GM12873 (cell line): ENCODE data around the gene DARS1.

Experiments
- TF ChIP-seq, protein P1 (sequence below): IDR thresholded peaks from 2 replicates; pipeline ENCODE4 v1.5.1; 2012; ENCODE audit warnings: low read depth, mild to moderate bottlenecking, moderate library complexity, low read length, control low read depth; ENCODE audit not compliant: insufficient read depth; ENCODE audit errors: missing control alignments

DARS1 gene

DNA sequence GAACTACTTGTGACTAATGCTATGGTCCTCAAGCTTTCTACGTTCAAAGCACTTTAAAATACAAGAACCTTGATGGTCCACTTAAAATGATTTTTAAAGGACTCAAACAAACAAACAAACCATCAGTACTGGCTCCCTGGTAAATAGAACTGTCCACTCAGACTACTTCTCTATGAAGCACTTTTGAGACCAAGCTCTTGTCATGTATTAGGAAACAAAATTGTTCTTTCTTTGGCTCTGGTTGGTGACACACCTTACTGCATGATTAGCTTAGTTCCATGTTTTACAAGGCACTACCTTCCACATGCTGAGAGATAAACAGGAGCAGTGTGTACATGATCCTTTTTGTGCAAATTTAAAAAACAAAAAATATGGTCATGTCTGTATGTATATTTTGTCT is 19.7 kb downstream of the DARS1 start:
- TF ChIP-seq, protein P1, sequence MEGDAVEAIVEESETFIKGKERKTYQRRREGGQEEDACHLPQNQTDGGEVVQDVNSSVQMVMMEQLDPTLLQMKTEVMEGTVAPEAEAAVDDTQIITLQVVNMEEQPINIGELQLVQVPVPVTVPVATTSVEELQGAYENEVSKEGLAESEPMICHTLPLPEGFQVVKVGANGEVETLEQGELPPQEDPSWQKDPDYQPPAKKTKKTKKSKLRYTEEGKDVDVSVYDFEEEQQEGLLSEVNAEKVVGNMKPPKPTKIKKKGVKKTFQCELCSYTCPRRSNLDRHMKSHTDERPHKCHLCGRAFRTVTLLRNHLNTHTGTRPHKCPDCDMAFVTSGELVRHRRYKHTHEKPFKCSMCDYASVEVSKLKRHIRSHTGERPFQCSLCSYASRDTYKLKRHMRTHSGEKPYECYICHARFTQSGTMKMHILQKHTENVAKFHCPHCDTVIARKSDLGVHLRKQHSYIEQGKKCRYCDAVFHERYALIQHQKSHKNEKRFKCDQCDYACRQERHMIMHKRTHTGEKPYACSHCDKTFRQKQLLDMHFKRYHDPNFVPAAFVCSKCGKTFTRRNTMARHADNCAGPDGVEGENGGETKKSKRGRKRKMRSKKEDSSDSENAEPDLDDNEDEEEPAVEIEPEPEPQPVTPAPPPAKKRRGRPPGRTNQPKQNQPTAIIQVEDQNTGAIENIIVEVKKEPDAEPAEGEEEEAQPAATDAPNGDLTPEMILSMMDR, result no peak

DNA sequence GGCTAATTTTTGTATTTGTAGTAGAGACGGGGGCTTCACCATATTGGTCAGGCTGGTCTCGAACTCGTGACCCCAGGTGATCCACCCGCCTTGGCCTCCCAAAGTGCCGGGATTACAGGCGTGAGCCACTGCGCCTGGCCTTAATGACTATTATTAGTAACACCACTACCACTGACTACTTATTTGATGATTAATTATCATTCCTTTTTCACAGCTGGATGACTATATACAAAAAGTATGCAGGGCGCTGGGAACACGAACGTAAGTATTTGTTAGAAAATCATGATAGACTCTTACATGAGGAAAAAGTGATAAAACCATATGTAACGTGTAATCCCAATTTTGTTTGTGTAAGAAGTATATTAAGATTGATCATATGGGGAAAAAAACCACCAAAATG is 21.6 kb downstream of the DARS1 start:
- TF ChIP-seq, protein P1, result no peak

DNA sequence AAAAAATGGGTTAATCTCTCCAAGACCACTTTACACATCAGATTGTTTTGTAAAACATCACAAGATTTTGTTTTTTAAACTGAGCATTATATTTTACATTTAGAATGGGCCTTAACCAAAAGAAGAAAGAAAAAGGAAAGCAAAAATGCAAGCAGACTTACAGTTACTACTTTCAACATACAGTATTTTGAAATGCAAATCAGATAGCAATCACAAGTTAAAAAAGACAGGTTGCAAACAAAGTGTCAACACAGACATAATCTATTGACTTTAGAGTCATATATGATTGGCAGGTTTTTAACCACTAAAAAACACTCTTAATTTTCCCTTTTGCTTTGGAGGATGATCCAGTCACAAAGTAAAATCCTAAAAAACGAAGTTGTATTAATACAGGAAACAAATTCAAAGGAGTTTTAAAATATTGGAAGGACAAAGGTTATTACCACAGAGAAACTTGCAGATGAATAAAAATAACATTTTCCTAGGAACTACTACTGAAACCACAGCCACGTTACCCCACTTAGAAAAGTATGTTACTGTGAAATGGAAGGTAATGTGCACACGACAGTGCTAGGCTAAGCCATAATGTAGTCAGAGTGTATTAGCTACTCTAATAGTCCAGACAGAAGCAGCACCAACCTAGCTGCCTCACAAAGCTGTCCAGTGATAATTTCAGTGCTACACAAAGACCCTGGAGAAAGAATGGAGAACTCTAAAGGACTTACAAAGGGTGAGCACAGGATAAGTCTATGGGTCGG is 22.9 kb downstream of the DARS1 start:
- TF ChIP-seq, protein P1, result no peak

DNA sequence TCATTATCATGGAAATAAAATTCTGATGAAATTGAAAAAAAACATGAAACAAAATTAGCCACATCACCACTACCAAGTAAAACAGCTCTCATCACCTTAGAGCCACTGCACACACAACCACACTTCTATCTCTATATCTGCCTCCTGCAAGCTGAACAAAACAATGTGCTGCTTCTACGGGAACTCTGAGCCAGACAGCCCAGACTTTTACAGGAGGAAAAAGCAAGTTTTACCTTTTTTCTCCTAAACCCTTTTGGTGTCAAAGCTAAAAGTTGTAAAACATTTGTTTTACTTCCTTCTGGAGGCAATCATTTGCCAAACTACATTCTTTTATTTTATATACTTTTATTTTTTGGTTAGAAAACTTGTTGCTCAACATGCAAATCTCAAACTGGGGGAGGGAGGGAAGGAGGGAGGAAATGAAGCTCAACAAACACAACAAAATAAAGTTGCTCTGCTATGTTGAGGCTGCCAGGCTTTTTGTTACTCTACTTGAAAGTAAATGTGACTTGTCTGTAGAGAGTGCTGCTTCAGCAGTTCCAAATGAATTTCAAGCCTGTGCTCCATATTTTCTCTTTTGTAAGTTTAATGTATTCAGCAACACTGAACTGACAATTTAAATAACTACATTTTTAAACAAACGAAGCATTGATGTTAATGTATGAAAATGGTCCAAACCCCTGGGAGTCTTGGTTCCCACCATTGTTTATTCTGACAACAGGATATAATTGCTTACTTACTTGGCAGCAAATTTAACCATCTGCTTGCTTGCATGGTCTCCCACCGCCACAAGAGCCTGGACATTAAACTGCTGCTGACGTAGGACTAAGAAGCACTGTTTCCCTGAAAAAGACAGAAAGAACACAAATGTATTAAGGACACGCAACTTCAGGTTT is 24.5 kb downstream of the DARS1 start:
- TF ChIP-seq, protein P1, result no peak

DNA sequence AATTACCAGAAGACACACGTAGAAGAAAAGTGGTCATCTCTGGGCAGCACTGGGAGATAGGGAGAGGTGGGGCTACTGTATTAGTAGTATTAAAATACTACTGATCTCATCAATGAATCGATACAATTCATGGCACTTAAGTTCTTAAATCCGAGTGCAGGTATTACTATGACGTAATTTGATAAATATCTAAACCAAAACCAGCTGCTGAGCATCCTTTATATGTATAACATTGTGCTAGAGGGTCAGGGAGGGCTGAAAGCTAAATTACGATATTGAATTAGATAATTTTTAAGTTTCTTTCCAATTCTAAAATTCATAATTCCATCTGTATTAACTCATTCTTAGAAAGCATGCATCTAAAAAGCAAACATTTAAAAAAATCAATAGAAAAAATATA is 25.3 kb downstream of the DARS1 start:
- TF ChIP-seq, protein P1, result no peak

DNA sequence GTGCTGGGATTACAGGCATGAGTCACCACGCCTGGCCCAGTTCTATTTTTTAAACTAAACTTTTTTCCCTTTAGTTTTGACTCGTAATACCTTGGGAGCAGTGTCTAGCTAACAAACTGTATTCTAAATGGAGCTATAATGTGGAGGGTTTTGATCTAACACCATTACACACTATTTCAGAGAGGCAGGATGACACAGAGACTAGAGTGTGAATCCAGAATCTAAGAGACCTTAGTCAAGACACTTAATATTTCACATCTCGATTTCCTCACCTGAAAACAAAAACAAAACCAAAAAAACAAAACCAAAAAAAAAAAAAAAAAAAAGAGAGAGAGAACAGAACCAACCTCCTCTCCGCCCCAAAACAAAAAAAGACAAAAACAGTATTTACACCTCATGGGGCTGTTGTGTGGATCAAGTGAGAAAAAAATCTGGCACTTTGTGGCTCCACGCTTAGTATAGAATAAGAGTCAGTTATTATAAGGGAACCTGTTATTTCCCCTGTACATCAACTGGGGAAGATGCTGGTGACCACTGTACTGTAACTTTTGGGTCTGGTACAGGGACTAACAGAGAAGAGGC is 31.3 kb downstream of the DARS1 start:
- TF ChIP-seq, protein P1, result no peak

DNA sequence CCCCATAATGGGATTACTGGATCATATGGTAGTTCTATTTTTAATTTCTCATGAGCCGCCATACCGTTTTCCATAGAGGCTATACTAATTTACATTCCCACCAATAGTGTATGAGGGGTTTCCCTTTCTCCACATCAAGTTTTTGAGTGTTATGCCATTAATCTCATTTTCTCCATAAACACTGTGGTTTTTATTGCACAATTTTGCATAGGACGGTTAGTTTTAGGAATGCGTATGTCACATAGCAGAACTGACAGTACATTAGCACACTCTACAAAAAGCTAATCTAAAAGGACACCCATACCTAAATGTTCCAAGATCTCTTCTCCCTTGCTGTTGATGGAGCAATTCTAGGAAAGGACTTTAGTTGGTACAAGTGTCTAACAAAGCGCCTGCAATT is 32.5 kb downstream of the DARS1 start:
- TF ChIP-seq, protein P1, result no peak
